Activated CD8-positive, alpha-beta memory T cell treated with anti-CD3 and anti-CD28 coated beads, Interleukin-2, amount 50 U/mL, for 48 hours (primary cell): ENCODE results near the gene DOCK3.
"Not testable (repeated sequence)": the region's sequence is repeated elsewhere in the genome, so short reads cannot be mapped to it uniquely, and the experiment has no call there.

Experiments
- DNase-seq: peaks from one replicate; pipeline ENCODE4 v3.0.0-alpha.2; 2020

The DOCK3 gene

GRCh38 chr3:51141573-51141972 is 466.8 kb downstream of the DOCK3 start:
- no peak for DNase-seq

GRCh38 chr3:51145811-51146585 is 471.3 kb downstream of the DOCK3 start:
- no peak for DNase-seq

- DNase-seq, result no peak
Observed at GRCh38 chr3:51146781-51147180, 472.1 kb downstream of the DOCK3 start.

- no peak for DNase-seq
Observed at GRCh38 chr3:51156147-51156546, 481.4 kb downstream of the DOCK3 start.

- no peak for DNase-seq
Observed at GRCh38 chr3:51163051-51163450, 488.3 kb downstream of the DOCK3 start.

GRCh38 chr3:51173518-51174271 is 499.0 kb downstream of the DOCK3 start:
- no peak for DNase-seq

GRCh38 chr3:51176923-51177322 is 502.2 kb downstream of the DOCK3 start:
- no peak for DNase-seq

GRCh38 chr3:51186446-51186845 is 511.7 kb downstream of the DOCK3 start:
- DNase-seq, result not testable (repeated sequence)

GRCh38 chr3:51190199-51190598 is 515.5 kb downstream of the DOCK3 start:
- no peak for DNase-seq

- no peak for DNase-seq
Observed at GRCh38 chr3:51190827-51191226, 516.1 kb downstream of the DOCK3 start.

- no peak for DNase-seq
Observed at GRCh38 chr3:51191768-51192167, 517.0 kb downstream of the DOCK3 start.

- no peak for DNase-seq
Observed at GRCh38 chr3:51198477-51198876, 523.8 kb downstream of the DOCK3 start.

- DNase-seq, result not testable (repeated sequence)
Observed at GRCh38 chr3:51199296-51199695, 524.6 kb downstream of the DOCK3 start.

- DNase-seq, result no peak
Observed at GRCh38 chr3:51216291-51216690, 541.6 kb downstream of the DOCK3 start.

GRCh38 chr3:51221959-51222358 is 547.2 kb downstream of the DOCK3 start:
- no peak for DNase-seq

- no peak for DNase-seq
Observed at GRCh38 chr3:51224283-51224682, 549.6 kb downstream of the DOCK3 start.

- DNase-seq, result no peak
Observed at GRCh38 chr3:51224843-51225242, 550.1 kb downstream of the DOCK3 start.

GRCh38 chr3:51242939-51243338 is 568.2 kb downstream of the DOCK3 start:
- no peak for DNase-seq

GRCh38 chr3:51243924-51244323 is 569.2 kb downstream of the DOCK3 start:
- no peak for DNase-seq

- DNase-seq, result no peak
Observed at GRCh38 chr3:51245867-51246266, 571.1 kb downstream of the DOCK3 start.

GRCh38 chr3:51257870-51258269 is 583.1 kb downstream of the DOCK3 start:
- DNase-seq, result no peak

GRCh38 chr3:51264166-51264565 is 589.4 kb downstream of the DOCK3 start:
- DNase-seq, result not testable (repeated sequence)

GRCh38 chr3:51268132-51268531 is 593.4 kb downstream of the DOCK3 start:
- DNase-seq, result no peak

GRCh38 chr3:51269466-51269865 is 594.7 kb downstream of the DOCK3 start:
- no peak for DNase-seq
